ENCODE results near the gene KCNE3. TPM values are rescaled to one million over a fixed set of nuclear protein-coding genes. Genes with fewer than 3 reads are reported as not detected.

Gene KCNE3
- total and polyA plus RNA-seq, 4 donors, result 3.4 to 16.1 (median 4.2) TPM

Small RNA genes within 50 kb of the gene (small RNA-seq; reads per million reads assigned to genes)
- gene CYCSP27 (ENCODE audit: low replicate concordance), result not detected

Other genes starting within 250 kb of the KCNE3 start
- 1 to 10 TPM; 5.4 to 6.9 TPM for gene P4HA3, start 155.9 kb downstream of the KCNE3 start, total RNA-seq
- gene P4HA3, start 155.9 kb downstream of the KCNE3 start, polyA plus RNA-seq (ENCODE audit: insufficient read length in 2 of 2), result 1 to 10 TPM; 1.2 to 3.3 TPM
- 100 to 1,000 TPM in 1 of 2 donors, 10 to 100 TPM in 1; 20.2 to 116 TPM for gene PGM2L1, start 69.1 kb downstream of the KCNE3 start, total RNA-seq
- gene PGM2L1, start 69.1 kb downstream of the KCNE3 start, polyA plus RNA-seq (ENCODE audit: insufficient read length in 2 of 2), result 10 to 100 TPM; 50.9 to 71.8 TPM
- 1 to 10 TPM; 4.1 to 6.2 TPM for gene LIPT2, start 26.2 kb upstream of the KCNE3 start, total RNA-seq
- gene LIPT2, start 26.2 kb upstream of the KCNE3 start, polyA plus RNA-seq (ENCODE audit: insufficient read length in 2 of 2), result 1 to 10 TPM; 2.3 to 3.0 TPM
- 10 to 100 TPM; 15.8 to 16.8 TPM for gene POLD3, start 125.0 kb upstream of the KCNE3 start, total RNA-seq
- 10 to 100 TPM; 15.5 to 17.7 TPM for gene POLD3, start 125.0 kb upstream of the KCNE3 start, polyA plus RNA-seq (ENCODE audit: insufficient read length in 2 of 2)